Right ventricle myocardium superior (tissue), 1 donor: ENCODE results near the gene CBARP. TPM values are rescaled to one million over a fixed set of nuclear protein-coding genes. Genes with fewer than 3 reads are reported as not detected.

ENCODE experiments used
- ATAC-seq: fragments of 200-7000 bp; cut with Tn5 transposase; one replicate; pipeline ENCODE4 v1.9.1; 2020; ENCODE audit warnings: mild to moderate bottlenecking; ENCODE audit not compliant: poor library complexity
- DNase-seq: peaks from one replicate; pipeline ENCODE4 v3.0.0-alpha.2; 2020
- intact Hi-C: fragments of 100-400 bp; cut with DNase I; formaldehyde crosslinking; loops from one replicate; pipeline ENCODE4 v1.11.2; 2022
- total RNA-seq: library from RNA; stranded (reverse); fragmentation: NEBNext Ultra II Directional; extraction: Animal tissue kit (Norgen Biotek cat#: 25700); gene quantifications from one replicate; pipeline ENCODE4 v1.2.1, GENCODE V29; 2021
- donor health status: DM: no; HTN: yes; CAD: no; lungs with severe emphysema.

Gene CBARP
- total RNA-seq, 1 donor from 2014 or later: 1.1 TPM

GRCh38 chr19:1257475-1258162 is 19.8 kb upstream of the CBARP start:
- ATAC-seq (no peak), DNase-seq (no peak)
- intact Hi-C loops: no loop called here

- DNase-seq (no peak), ATAC-seq (no peak)
- intact Hi-C loops: no loop called here
Observed at GRCh38 chr19:1256646-1257474, 19.1 kb upstream of the CBARP start.

DNA sequence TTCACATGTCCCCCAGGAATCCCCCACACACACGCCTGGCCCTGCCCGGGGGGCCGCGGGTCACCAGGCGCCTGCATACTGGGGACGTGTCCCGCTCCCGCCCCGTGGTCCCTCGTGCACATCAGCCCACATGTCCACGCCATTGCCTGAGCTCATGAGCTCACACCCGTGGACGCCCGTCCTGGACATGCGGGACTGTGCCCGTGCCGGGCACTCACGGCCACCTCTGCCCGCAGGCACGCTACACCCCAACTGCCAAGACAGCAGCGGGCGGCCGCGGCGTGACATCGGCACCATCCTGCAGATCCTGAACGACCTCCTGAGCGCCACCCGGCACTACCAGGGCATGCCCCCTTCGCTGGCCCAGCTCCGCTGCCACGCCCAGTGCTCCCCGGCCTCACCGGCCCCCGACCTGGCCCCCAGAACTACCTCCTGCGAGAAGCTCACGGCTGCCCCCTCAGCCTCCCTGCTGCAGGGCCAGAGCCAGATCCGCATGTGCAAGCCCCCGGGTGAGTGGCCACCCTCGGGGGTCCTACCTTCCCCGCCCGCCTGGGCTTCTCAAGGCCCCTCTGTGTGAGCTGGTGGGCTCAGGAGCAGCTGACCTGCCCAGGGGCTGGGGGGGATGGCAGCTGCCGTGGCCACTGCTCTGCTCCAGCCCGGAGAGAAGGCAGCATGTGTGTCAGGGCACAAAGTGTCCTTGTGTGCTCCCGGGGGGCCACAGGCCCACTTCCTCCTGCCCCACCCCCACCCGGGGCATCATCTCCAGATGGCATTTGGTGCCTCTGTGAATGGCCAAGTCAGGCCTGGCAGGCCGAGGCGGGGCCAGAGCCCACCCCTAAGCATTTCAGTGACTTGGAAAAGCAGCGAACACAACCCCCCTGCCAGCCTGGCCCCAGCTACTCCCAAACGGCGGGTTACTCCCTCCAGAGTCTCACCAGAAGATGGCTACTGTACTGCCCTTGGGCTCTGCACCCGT is 17.7 kb upstream of the CBARP start:
- no peak for ATAC-seq
- DNase-seq: no peak
- intact Hi-C loops: no loop called here

DNA sequence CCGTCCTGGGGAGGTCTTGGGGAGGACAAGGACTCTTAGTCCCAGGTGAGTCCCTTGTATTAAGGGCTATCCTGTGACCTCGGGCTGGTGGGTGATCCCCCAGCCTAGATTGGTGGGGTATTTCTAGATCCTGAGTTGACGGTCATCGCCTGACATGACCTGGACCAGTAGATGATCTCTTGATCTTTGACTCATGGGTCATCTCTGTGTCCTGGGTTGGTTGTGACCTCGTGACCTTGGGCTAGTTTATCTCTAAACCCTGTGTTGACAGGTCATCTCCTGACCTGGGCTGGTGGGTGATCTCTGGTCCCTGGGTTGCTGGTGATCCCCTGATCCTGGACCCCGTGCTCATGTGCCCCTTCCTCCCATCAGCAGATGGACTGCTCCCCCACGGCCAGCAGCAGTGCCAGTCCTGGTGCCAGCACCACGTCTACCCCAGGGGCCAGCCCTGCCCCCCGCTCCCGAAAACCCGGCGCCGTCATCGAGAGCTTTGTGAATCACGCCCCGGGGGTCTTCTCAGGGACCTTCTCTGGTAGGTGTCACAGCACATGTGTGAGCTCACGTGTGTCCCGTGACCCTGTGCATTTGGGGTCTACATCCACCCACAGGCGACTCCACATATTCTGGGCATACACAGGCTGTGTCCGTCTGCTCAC is 16.9 kb upstream of the CBARP start:
- ATAC-seq (no peak), DNase-seq (no peak)
- intact Hi-C loops: no loop called here

- intact Hi-C loops: no loop called here
- ATAC-seq: no peak
- DNase-seq: no peak
Observed at GRCh38 chr19:1254081-1254527, 16.3 kb upstream of the CBARP start.

GRCh38 chr19:1253514-1254080 is 15.8 kb upstream of the CBARP start:
- intact Hi-C loops: no loop called here
- ATAC-seq: no peak
- DNase-seq: no peak

- intact Hi-C loops: no loop called here
- DNase-seq (peak; percentile 94), ATAC-seq (peak; percentile 37)
Observed at GRCh38 chr19:1252821-1253513, 15.2 kb upstream of the CBARP start.

DNA sequence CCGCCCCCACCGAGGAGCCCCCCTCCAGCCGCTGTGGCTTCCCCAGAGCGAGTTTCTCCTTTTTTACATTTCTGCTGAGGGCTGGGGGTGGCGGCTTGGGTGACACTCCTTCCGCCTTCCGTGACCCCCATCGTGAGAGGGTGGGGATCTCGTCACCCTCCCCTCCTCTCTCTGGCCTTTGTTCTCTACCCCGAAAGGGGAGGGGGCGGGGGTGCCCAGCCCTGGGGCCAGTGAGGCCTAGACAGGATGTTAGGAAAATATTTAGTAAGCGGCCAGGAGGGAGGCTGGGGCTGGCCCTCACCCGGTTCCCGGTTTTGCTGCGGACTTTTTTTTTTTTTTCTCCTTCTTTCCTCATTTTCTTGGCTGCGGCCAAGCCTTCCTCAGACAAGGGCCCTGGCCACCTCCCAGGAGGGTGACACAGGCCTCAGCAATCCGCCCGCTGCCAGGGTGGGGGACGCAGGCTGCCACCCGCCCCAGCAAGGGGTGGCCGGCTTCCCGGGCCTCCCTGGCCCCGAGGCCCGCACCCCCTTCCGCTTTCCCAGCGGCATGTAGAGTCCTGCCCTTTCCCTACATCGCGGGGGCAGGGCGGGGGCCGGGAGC is 14.5 kb upstream of the CBARP start:
- ATAC-seq: peak; percentile 43
- peak; percentile 94 for DNase-seq
- intact Hi-C loops: no loop called here

DNA sequence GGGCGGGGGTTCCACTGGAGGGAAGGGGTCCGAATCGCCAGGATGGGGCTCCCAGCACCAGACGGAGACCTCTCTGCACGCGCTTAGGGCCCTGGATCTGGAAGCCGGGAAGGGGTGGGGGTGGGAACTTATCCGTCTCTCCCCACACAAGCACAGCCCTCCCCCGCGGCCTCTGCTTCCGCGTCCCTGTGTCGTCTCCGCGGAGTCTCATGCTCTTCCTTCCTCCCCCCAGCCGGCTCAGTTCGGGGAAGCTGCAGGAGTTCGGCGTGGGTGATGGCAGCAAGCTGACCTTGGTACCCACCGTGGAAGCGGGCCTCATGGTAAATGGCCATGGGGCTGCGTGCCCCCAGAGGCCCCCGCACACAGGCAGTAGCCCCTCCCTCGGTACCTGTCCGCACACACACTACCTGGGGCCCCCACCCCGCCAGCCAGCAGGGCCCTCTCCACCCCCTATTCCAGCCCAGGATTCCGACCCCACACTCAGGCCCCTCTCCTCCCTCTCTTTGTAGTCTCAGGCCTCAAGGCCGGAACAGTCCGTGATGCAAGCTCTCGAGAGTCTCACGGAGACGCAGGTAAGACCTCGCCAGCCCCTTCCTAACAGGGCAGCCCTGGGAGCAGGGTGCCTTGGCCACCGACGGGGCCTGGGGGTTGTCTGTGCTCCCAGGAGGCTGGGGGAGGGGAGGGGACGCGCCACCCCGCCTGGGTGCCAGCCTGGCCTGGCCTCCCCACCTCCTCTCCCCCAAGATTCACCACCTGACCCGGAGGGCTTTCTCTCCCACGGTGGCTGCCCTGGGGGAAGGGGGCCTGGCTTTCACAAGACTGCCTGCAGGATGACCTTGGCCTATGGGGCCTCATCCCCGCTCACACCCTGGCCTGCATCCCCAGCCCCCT is 13.8 kb upstream of the CBARP start:
- intact Hi-C loops: no loop called here
- ATAC-seq (no peak), DNase-seq (peak; percentile 89)

DNA sequence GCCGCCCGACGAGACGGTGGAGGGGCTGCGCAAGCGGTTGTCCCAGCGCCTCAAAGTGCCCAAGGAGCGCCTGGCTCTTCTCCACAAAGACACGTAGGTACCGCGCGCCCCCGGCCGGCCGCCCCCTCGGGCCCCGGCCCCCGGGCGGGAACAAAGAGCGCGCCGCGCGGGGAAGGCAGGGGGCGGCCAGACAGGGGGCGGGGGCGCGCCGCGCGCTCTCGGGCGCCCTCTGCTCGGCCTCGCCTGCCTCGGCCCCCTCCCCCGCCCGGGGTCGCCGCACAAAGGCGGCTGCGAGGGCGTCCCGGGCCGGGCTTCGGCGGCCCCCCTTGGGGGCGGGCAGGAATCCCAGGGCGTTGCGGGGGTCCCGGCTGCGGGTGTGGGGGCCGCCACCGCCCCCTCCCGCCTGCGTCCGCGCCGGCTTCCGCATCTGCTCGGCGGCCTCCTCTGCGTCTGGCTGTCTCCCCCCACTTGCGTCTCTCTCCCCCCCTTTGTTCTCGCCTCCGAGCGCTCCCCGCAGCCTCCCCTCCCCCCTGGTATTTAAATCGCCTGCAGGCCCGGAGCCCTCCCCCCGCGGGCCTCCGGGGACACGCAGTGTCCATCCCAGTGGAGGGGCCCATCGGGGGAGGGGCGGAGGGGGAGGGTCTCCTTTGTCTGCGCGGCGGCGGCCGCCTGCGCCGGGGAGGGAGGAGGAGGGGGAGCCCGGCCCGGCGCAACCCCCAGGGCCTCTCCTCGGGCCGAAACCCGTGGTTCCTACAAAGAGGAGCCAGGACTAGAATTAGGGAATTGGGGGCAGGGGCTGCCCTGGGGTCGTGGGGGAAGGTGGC is 12.8 kb upstream of the CBARP start:
- intact Hi-C loops: no loop called here
- no peak for ATAC-seq
- peak; percentile 83 for DNase-seq

DNA sequence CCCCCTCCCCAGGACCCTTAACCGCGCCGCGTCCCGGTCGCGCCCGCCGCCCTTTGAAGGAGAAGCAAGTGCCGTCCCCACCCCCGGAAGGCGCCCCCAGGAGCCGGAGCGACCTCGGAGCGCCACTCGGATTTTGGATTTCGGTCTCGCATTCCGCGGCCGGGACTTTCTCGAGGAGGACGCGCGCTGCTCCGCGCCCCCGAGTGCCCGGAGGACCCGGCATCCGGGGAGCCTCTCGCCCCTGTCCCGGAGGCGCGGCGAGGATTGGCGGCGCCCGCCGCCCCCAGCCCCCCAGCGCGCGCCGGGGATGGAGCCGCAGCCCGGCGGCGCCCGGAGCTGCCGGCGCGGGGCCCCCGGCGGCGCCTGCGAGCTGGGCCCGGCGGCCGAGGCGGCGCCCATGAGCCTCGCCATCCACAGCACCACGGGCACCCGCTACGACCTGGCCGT is 12.2 kb upstream of the CBARP start:
- DNase-seq (no peak), ATAC-seq (no peak)
- intact Hi-C loops: no loop called here

DNA sequence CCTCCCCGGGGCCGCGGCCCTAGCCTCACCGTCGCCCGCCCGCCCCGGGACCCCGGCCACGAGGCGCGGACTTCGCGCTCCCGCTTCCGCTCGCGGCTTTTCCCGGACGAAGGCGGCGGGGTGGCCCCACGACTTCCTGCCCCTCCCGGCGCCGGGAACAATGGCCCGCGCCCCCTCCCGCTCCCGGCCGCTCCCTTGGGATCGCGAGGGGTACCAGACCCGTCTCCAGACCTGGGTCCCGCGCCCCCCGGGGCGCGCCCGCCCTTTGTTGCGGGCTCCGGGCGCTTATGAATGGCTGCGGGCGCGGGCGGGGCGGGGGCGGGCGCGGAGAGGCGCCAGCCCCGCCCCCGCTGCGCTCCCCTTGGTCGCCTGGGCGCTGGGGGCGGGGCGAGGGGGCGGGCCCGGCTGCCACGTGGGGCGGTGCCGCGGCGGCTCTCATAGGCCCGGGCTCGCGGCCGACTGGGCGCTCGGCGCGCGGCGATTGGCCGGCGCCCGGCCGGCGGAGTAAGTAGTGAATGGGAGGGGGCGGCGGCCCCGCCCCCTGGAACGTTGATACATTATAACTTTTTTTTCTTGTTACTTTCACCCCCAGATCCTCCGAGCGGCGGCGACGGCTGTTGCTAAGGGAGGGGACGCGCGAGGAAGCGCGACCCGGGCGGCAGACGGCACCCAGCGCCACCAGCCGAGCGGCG is 11.6 kb upstream of the CBARP start:
- peak; percentile 13 for ATAC-seq
- DNase-seq: peak; percentile 97
- intact Hi-C loops: no loop called here

- intact Hi-C loops: no loop called here
- ATAC-seq: peak; percentile 15
- DNase-seq: peak; percentile 90
Observed at GRCh38 chr19:1248786-1249297, 11.0 kb upstream of the CBARP start.

DNA sequence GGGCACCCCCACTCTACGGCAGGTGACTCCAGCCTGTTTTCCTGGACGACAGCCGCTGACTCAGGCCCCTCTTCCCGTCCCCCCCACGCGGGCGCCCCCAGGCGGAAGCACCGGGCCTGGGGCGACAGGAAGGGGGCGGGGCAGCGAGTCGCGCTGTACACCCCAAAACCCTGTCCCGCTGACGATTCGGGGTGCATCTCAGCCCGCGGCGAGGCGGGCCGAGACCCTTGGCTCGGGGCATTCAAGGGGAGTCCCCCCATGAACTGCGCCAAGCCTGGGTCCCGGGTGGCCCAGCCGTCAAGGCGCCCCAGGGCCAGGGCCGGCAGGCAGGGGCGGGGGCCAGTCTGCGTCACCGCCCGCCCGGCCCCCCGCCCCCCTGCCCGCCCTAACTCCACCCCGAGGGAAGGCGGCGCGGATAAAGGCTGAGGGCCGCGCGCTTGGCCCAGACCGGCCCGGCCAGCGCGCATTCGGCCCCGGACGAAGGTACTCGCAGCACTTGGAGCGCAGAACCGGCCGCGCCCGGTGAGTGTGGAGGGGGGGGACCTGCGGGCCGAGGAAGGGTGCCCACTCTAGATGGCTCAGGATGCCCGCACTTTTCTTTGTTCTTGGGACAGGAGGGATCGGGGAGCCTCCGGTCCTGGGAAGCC is 10.5 kb upstream of the CBARP start, which contains the start of gene MIDN:
Gene MIDN (plus strand): TSS at position 445 of the 647 bp plus-strand sequence. CDS start 1,714 bp downstream, outside the sequence.
- ATAC-seq: peak; percentile 37
- DNase-seq: peak; percentile 91
- intact Hi-C loops: no loop called here
